ENCODE data around the gene CBLC.

DNA sequence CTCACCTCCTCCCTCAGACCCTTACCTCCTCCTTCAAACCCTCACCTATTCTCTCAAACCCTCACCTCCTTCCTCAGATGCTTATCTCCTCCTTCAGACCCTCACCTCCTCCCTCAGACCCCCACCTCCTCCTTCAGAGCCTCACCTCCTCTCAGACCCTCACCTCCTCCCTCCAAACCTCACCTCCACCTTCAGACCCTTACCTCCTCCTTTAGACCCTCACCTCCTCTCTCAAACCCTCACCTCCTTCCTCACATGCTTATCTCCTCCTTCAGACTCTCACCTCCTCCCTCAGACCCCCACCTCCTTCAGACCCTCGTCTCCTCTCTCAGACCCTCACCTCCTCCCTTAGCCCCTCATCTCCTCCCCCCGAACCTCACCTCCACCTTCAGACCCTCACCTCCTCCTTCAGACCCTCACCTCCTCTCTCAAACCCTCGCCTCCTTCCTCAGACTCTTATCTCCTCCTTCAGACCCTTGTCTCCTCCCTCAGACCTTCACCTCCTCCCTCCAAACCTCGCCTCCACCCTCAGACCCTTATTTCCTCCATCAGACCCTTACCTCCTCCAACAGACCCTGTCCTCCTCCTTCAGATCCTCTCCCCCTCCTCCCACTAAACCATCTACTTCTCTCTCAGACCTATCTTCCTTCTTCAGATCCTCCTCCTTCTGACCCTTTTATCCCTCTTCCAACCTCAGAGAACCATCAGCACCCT is 31.6 kb upstream of the CBLC start:
- no peak for TF ChIP-seq POLR2AphosphoS5 (IDR thresholded peaks at IDR 0.05; ENCODE audit: low read depth, low read length)
- TF ChIP-seq TAF1 (IDR thresholded peaks at IDR 0.05; ENCODE audit: borderline replicate concordance, insufficient read depth, low read length), result no peak
- TF ChIP-seq, protein P1, sequence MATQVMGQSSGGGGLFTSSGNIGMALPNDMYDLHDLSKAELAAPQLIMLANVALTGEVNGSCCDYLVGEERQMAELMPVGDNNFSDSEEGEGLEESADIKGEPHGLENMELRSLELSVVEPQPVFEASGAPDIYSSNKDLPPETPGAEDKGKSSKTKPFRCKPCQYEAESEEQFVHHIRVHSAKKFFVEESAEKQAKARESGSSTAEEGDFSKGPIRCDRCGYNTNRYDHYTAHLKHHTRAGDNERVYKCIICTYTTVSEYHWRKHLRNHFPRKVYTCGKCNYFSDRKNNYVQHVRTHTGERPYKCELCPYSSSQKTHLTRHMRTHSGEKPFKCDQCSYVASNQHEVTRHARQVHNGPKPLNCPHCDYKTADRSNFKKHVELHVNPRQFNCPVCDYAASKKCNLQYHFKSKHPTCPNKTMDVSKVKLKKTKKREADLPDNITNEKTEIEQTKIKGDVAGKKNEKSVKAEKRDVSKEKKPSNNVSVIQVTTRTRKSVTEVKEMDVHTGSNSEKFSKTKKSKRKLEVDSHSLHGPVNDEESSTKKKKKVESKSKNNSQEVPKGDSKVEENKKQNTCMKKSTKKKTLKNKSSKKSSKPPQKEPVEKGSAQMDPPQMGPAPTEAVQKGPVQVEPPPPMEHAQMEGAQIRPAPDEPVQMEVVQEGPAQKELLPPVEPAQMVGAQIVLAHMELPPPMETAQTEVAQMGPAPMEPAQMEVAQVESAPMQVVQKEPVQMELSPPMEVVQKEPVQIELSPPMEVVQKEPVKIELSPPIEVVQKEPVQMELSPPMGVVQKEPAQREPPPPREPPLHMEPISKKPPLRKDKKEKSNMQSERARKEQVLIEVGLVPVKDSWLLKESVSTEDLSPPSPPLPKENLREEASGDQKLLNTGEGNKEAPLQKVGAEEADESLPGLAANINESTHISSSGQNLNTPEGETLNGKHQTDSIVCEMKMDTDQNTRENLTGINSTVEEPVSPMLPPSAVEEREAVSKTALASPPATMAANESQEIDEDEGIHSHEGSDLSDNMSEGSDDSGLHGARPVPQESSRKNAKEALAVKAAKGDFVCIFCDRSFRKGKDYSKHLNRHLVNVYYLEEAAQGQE (IDR thresholded peaks at IDR 0.05; ENCODE audit: insufficient read depth in 1 of 2, low read depth in 2 of 2, low read length in 2 of 2), result no peak
- no peak for TF ChIP-seq SIN3A (IDR thresholded peaks at IDR 0.05; ENCODE audit: borderline replicate concordance, insufficient read depth, low read length)
